ENCODE measurements around the gene COX17.

- TF ChIP-seq E2F6 (IDR thresholded peaks at IDR 0.05; ENCODE audit: borderline replicate concordance, low read depth) = no peak
- no peak for TF ChIP-seq CTCF (IDR thresholded peaks at IDR 0.05)
- TF ChIP-seq CBX2 (IDR thresholded peaks at IDR 0.05; ENCODE audit: borderline replicate concordance, low read depth) = no peak
- TF ChIP-seq ESRRA (IDR thresholded peaks at IDR 0.05; ENCODE audit: borderline replicate concordance, low read length) = no peak
- no peak for TF ChIP-seq ZSCAN20 (CRISPR knock-in tag; IDR thresholded peaks at IDR 0.05)
- no peak for TF ChIP-seq REST (IDR thresholded peaks at IDR 0.05)
- no peak for TF ChIP-seq RAD21 (conservative IDR thresholded peaks at IDR 0.05 in 1 of 2, IDR thresholded peaks at IDR 0.05 in 1 of 2)
- no peak for TF ChIP-seq NFE2L2 (conservative IDR thresholded peaks at IDR 0.05; ENCODE audit: low read length)
- no peak for TF ChIP-seq RFX5 (IDR thresholded peaks at IDR 0.05)
Observed at GRCh38 chr3:119632216-119632615, 45.0 kb downstream of the COX17 start.
